Esophagus (tissue), 2 donors: Measurements from ENCODE around the gene SLC12A3. TPM values are rescaled to one million over a fixed set of nuclear protein-coding genes. Genes with fewer than 3 reads are reported as not detected.

Experiments used
- H3K27ac ChIP-seq, 2 donors: one replicate each; pipeline ENCODE4 v1.5.1; 2013; ENCODE audit warnings: low read depth in 2 of 2, mild to moderate bottlenecking in 2 of 2, inconsistent platforms in 1 of 2, low read length in 1 of 2, moderate library complexity in 1 of 2
- H3K27me3 ChIP-seq, 2 donors: one replicate each; pipeline ENCODE4 v1.6.1; 2013; ENCODE audit warnings: low read length in 2 of 2, control low read depth in 1 of 2, mild to moderate bottlenecking in 1 of 2; ENCODE audit not compliant: insufficient read depth in 2 of 2, control insufficient read depth in 1 of 2
- H3K36me3 ChIP-seq, 2 donors: one replicate each; pipeline ENCODE4 v1.6.1; 2013; ENCODE audit warnings: low read length in 1 of 2; ENCODE audit not compliant: control insufficient read depth in 2 of 2, insufficient read depth in 2 of 2
- H3K4me1 ChIP-seq, 2 donors: one replicate each; pipeline ENCODE4 v1.6.1; 2013; ENCODE audit warnings: low read length in 1 of 2; ENCODE audit not compliant: control insufficient read depth in 2 of 2, insufficient read depth in 2 of 2
- H3K4me3 ChIP-seq, 2 donors: one replicate each; pipeline ENCODE4 v1.5.1; 2013; ENCODE audit warnings: low read length in 2 of 2, mild to moderate bottlenecking in 2 of 2, low read depth in 1 of 2, moderate library complexity in 1 of 2
- H3K9me3 ChIP-seq, 2 donors: one replicate each; pipeline ENCODE4 v1.6.1; 2013; ENCODE audit warnings: mild to moderate bottlenecking in 2 of 2, low read depth in 1 of 2, low read length in 1 of 2, moderate library complexity in 1 of 2; ENCODE audit not compliant: control insufficient read depth in 2 of 2, insufficient read depth in 1 of 2
- WGBS, 2 donors: extraction: QIAGEN DNeasy Blood & Tissue Kit; methylation state at CpG; one replicate each; pipeline ENCODE4 v1.1.7; 2013; 5-methylcytosine and 5-hydroxymethylcytosine counted together
- polyA plus RNA-seq, 2 donors: library from polyadenylated mRNA; stranded (reverse); fragments of 200-250 nt; gene quantifications; one replicate each; pipeline ENCODE4 v1.2.3, GENCODE V29; 2013
- donor health status: healthy with polysubstance abuse.
- donor health status: Bipolar disorder and iron deficiency.

The SLC12A3 gene
- polyA plus RNA-seq, 2 donors, result 0.04 to 0.06 TPM

DNA sequence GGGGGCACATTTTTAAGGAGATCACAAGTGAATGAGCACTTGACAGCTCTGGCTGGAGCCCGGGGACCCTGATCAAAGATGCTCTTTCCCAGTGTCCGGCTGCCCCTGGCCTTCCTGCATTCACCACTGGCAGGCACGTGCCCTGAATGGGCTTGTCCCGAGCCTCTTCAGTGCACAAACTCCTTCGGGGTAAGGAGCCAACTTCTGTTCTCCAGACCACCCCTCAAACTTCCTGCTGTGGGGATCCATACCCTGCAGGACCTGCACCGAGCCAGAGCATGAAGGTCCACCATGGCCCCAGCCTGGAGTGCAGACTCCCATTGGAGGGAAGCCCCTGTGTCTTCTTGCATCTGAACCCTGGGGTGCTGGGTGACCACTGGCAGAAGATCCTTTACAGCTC is 9.8 kb upstream of the SLC12A3 start:
- H3K4me1 ChIP-seq, result no peaks in the 10 kb centered on the region
- no peaks in the 10 kb centered on the region for H3K9me3 ChIP-seq
- H3K27ac ChIP-seq, result no peak overlapping the region
- no peaks in the 10 kb centered on the region for H3K27me3 ChIP-seq
- 93 to 94% methylated on average over 6 of the region's 6 CpGs for WGBS, 2 donors
- no peaks in the 10 kb centered on the region for H3K36me3 ChIP-seq
- H3K4me3 ChIP-seq, result no peak overlapping the region

GRCh38 chr16:56855946-56856345 is 9.1 kb upstream of the SLC12A3 start:
- no peaks in the 10 kb centered on the region for H3K4me1 ChIP-seq
- H3K27ac ChIP-seq, result no peak overlapping the region
- H3K36me3 ChIP-seq, result no peaks in the 10 kb centered on the region
- 76 to 80% methylated on average over 4 of the region's 4 CpGs for WGBS, 2 donors
- no peak overlapping the region for H3K4me3 ChIP-seq
- no peaks in the 10 kb centered on the region for H3K9me3 ChIP-seq
- no peaks in the 10 kb centered on the region for H3K27me3 ChIP-seq

DNA sequence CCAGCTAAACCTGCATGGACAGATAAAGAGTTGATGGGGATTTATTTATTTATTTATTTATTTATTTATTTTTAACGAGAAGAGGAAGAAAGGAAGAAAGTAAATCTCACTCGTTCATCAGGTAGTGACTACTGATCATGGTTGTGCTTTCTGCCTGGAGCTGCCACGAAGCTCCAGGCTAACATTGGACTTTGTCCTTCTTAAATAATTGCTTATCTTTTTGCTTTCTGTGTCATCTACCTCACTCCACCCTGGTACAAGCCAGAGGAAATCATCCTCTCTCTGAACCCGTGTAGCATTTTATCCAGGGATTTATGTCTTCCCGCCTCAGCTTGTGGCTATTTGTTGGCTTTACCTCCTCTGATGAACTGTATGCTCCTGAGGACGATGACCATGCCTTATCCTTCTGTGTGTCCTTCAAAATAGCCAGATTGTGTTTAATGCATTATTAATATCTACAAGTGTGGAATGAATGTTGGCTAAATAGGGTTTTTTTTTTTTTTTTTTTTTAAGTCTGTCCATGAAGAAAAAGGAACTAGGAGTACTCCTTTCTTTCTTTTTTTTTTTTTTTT is 8.0 kb upstream of the SLC12A3 start:
- Histone ChIP-seq H3K4me1 (no peaks in the 10 kb centered on the region), H3K9me3 (no peaks in the 10 kb centered on the region), H3K36me3 (no peaks in the 10 kb centered on the region), H3K27me3 (no peaks in the 10 kb centered on the region), H3K4me3 (no peak overlapping the region), H3K27ac (no peak overlapping the region)
- 58 to 66% methylated on average over 6 of the region's 6 CpGs for WGBS, 2 donors

- WGBS, 2 donors, result 92 to 94% methylated on average over 14 of the region's 14 CpGs
- H3K9me3 ChIP-seq, result no peaks in the 10 kb centered on the region
- no peak overlapping the region for H3K4me3 ChIP-seq
- no peaks in the 10 kb centered on the region for H3K4me1 ChIP-seq
- no peaks in the 10 kb centered on the region for H3K36me3 ChIP-seq
- no peak overlapping the region for H3K27ac ChIP-seq
- no peaks in the 10 kb centered on the region for H3K27me3 ChIP-seq
These were observed 6.6 kb upstream of the SLC12A3 start for GRCh38 chr16:56858374-56858773.

DNA sequence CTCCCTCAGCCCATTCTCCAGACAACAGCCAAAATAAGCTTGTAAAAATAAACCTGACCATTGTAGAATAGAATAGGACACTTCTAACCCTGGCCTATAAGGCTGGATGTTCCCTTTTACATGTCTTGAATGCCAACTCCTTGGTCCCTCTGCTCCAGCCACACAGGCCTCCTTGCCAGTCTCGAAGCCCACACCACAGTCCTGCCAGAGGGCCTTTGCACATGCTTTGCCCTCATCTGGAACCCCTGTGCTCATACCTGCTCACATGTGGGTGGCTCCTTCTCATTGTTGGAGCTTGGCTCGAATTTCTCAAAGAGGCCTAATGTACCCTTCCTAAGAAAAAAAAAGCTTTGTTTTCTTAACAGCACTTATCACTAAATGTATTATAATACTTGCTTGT is 5.4 kb upstream of the SLC12A3 start:
- 84 to 96% methylated on average over 2 of the region's 2 CpGs for WGBS, 2 donors
- no peak overlapping the region for H3K27ac ChIP-seq
- no peak overlapping the region for H3K4me3 ChIP-seq
- H3K27me3 ChIP-seq, result no peaks in the 10 kb centered on the region
- H3K9me3 ChIP-seq, result no peaks in the 10 kb centered on the region
- no peaks in the 10 kb centered on the region for H3K36me3 ChIP-seq
- H3K4me1 ChIP-seq, result no peaks in the 10 kb centered on the region

- no peaks in the 10 kb centered on the region for H3K36me3 ChIP-seq
- no peaks in the 10 kb centered on the region for H3K27me3 ChIP-seq
- 54 to 68% methylated on average over 9 of the region's 9 CpGs for WGBS, 2 donors
These were observed 4.6 kb upstream of the SLC12A3 start for GRCh38 chr16:56860226-56861020.

GRCh38 chr16:56861092-56861610 is 3.9 kb upstream of the SLC12A3 start:
- no peaks in the 10 kb centered on the region for H3K36me3 ChIP-seq
- no peak overlapping the region for H3K4me3 ChIP-seq
- no peak overlapping the region for H3K27ac ChIP-seq
- H3K27me3 ChIP-seq, result no peaks in the 10 kb centered on the region
- WGBS, 2 donors, result 37 to 43% methylated on average over 3 of the region's 3 CpGs
- no peaks in the 10 kb centered on the region for H3K9me3 ChIP-seq
- no peaks in the 10 kb centered on the region for H3K4me1 ChIP-seq

More at GRCh38 chr16:56860226-56861020, 4.6 kb upstream of the SLC12A3 start:
- Histone ChIP-seq H3K9me3 (no peaks in the 10 kb centered on the region), H3K4me3 (no peak overlapping the region), H3K4me1 (no peaks in the 10 kb centered on the region), H3K27ac (no peak overlapping the region)

GRCh38 chr16:56861756-56862155 is 3.3 kb upstream of the SLC12A3 start:
- no peaks in the 10 kb centered on the region for H3K9me3 ChIP-seq
- no peaks in the 10 kb centered on the region for H3K27me3 ChIP-seq
- no peaks in the 10 kb centered on the region for H3K36me3 ChIP-seq
- no peaks in the 10 kb centered on the region for H3K4me1 ChIP-seq
- WGBS, 2 donors, result 95% methylated on average over 8 of the region's 8 CpGs
- H3K4me3 ChIP-seq, result no peak overlapping the region
- no peak overlapping the region for H3K27ac ChIP-seq

DNA sequence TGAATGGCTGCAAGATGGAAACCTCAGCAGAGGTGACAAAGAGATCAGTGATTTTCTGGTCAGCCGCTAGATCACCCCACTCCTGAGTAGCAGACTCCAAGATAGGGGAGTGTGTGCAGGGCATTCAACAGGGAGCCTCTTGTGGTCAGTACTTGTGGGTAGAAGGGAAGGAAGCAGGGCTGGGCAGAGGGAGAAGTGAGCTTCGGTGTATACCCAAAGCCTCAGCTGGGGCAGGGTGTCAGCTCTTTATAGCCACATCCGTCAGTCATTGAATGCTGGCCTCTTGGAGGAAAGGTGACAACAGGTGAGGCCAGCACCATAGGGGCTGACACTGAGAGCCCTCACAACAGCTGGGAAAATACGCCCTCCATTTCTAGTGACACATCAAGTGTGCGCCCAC is 2.2 kb upstream of the SLC12A3 start:
- Histone ChIP-seq H3K9me3 (no peaks in the 10 kb centered on the region), H3K4me3 (no peak overlapping the region), H3K36me3 (no peaks in the 10 kb centered on the region), H3K27ac (no peak overlapping the region), H3K27me3 (no peaks in the 10 kb centered on the region), H3K4me1 (no peaks in the 10 kb centered on the region)
- WGBS, 2 donors, result 82 to 86% methylated on average over 5 of the region's 5 CpGs
